ENCODE results near the gene TMEM238L. TPM values are rescaled to one million over a fixed set of nuclear protein-coding genes. Genes with fewer than 3 reads are reported as not detected.

The TMEM238L gene
- total RNA-seq, 2 experiments from 2014 or later: not detected

- no peaks in the 10 kb centered on the region for H3K9me3 Mint-ChIP-seq
- H3K36me3 Mint-ChIP-seq (ENCODE audit: low read depth): no peaks in the 10 kb centered on the region
- no peaks in the 10 kb centered on the region for H3K27me3 Mint-ChIP-seq
- ChIA-PET CTCF (interaction anchor here (1.5 kb wide), 1 partner anchor 46 kb away, joined by 3 read pairs; no protein-coding TSS in a partner anchor), POLR2A (interaction anchor here (0.6 kb wide), 1 partner anchor 43 kb away, joined by 3 read pairs; no protein-coding TSS in a partner anchor)
- no peaks in the 10 kb centered on the region for H3K4me1 Mint-ChIP-seq (ENCODE audit: low read depth)
- TF ChIP-seq CTCF (IDR thresholded peaks at IDR 0.05): no peak
- ATAC-seq (no peak), DNase-seq (no peak)
- intact Hi-C loops (cut with micrococcal nuclease): no loop called here
- H3K4me3 Mint-ChIP-seq: no peak overlapping the region
- H3K27ac Mint-ChIP-seq: no peak overlapping the region
Observed at GRCh38 chr17:10799407-10799806, 4.5 kb downstream of the TMEM238L start.

DNA sequence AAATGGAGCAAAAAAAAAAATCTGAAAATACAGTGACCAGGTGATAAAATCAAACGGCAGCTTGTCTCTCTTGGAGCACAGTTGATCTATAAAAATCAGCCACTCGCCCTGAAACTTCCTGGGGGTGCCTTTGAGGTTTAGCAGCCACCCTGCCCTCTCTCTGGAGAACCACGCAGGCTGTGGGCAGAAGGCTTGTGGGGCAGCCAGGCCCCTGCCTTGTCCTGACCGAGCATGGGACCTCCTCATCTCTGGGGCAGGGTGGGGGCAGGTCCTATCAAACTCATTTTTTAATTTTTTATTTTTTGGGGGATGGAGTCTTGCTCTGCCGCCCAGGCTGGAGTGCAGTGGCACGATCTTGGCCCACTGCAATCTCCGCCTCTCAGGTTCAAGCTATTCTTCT lies 5.0 kb downstream of the TMEM238L start:
- TF ChIP-seq CTCF (IDR thresholded peaks at IDR 0.05): no peak
- no peak overlapping the region for H3K27ac Mint-ChIP-seq
- H3K4me1 Mint-ChIP-seq (ENCODE audit: low read depth): no peaks in the 10 kb centered on the region
- no peaks in the 10 kb centered on the region for H3K36me3 Mint-ChIP-seq (ENCODE audit: low read depth)
- POLR2A ChIA-PET: interaction anchor here (0.6 kb wide), 1 partner anchor 44 kb away, joined by 3 read pairs; no protein-coding TSS in a partner anchor
- H3K4me3 Mint-ChIP-seq: no peak overlapping the region
- intact Hi-C loops (cut with micrococcal nuclease): no loop called here
- no peaks in the 10 kb centered on the region for H3K27me3 Mint-ChIP-seq
- DNase-seq (no peak), ATAC-seq (no peak)
- no peaks in the 10 kb centered on the region for H3K9me3 Mint-ChIP-seq
- CTCF ChIA-PET: interaction anchor here (1.5 kb wide), 1 partner anchor 46 kb away, joined by 3 read pairs; no protein-coding TSS in a partner anchor

GRCh38 chr17:10798332-10798749 lies 5.6 kb downstream of the TMEM238L start:
- POLR2A ChIA-PET: no interaction called here
- no peaks in the 10 kb centered on the region for H3K36me3 Mint-ChIP-seq (ENCODE audit: low read depth)
- no peaks in the 10 kb centered on the region for H3K27me3 Mint-ChIP-seq
- H3K4me1 Mint-ChIP-seq (ENCODE audit: low read depth): peaks cover 3% of the 10 kb centered on the region
- H3K4me3 Mint-ChIP-seq: no peak overlapping the region
- CTCF ChIA-PET: interaction anchor here (1.5 kb wide), 1 partner anchor 47 kb away, joined by 3 read pairs; no protein-coding TSS in a partner anchor
- H3K27ac Mint-ChIP-seq: no peak overlapping the region
- no peaks in the 10 kb centered on the region for H3K9me3 Mint-ChIP-seq
- no peak for ATAC-seq
- TF ChIP-seq CTCF (IDR thresholded peaks at IDR 0.05): no peak
- intact Hi-C loops (cut with micrococcal nuclease): no loop called here
- no peak for DNase-seq

- ChIA-PET POLR2A (no interaction called here), CTCF (interaction anchor here (1.5 kb wide), 1 partner anchor 47 kb away, joined by 3 read pairs; no protein-coding TSS in a partner anchor)
- no peak overlapping the region for H3K4me3 Mint-ChIP-seq
- H3K36me3 Mint-ChIP-seq (ENCODE audit: low read depth): no peaks in the 10 kb centered on the region
- H3K4me1 Mint-ChIP-seq (ENCODE audit: low read depth): peaks cover 3% of the 10 kb centered on the region
- DNase-seq (no peak), ATAC-seq (no peak)
- H3K9me3 Mint-ChIP-seq: no peaks in the 10 kb centered on the region
- TF ChIP-seq CTCF (IDR thresholded peaks at IDR 0.05): no peak
- H3K27ac Mint-ChIP-seq: no peak overlapping the region
- H3K27me3 Mint-ChIP-seq: no peaks in the 10 kb centered on the region
- intact Hi-C loops (cut with micrococcal nuclease): no loop called here
Observed at GRCh38 chr17:10797476-10798328, 6.2 kb downstream of the TMEM238L start.

GRCh38 chr17:10793816-10794215 lies 10.1 kb downstream of the TMEM238L start:
- DNase-seq (no peak), ATAC-seq (no peak)
- no peaks in the 10 kb centered on the region for H3K36me3 Mint-ChIP-seq (ENCODE audit: low read depth)
- intact Hi-C loops (cut with micrococcal nuclease): no loop called here
- TF ChIP-seq CTCF (IDR thresholded peaks at IDR 0.05): no peak
- H3K27ac Mint-ChIP-seq: no peak overlapping the region
- no peak overlapping the region for H3K4me3 Mint-ChIP-seq
- ChIA-PET CTCF (no interaction called here), POLR2A (no interaction called here)
- no peaks in the 10 kb centered on the region for H3K27me3 Mint-ChIP-seq
- H3K4me1 Mint-ChIP-seq (ENCODE audit: low read depth): peaks cover 3% of the 10 kb centered on the region
- no peaks in the 10 kb centered on the region for H3K9me3 Mint-ChIP-seq

All from activated CD8-positive, alpha-beta T cell treated with anti-CD3 and anti-CD28 coated beads for 36 hours (primary cell).